ENCODE data around the gene SPEG.

The SPEG gene

DNA sequence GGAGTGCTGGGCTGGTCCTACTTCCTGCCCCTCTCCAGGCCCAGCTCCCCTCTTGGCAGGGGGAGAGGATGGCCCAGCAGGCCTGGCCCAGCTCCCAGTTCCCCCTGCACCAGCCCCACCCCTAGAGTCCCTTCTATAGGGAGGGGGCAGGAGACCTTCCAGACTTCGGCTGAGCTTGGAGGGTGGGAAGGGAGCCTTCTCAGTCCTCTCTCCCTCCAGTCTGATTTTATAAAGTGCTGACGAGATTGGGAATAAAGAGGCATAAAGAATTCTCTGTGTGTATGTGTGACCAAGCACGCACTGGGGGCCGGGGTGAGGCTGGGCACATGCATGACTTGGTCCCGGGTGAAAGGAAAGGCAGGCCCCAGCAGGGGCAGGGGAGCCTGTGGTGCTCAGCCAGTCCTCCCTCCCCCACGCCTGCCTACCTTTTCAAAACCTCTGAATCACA lies 103.9 kb downstream of the SPEG start:
- no peak for DNase-seq

DNA sequence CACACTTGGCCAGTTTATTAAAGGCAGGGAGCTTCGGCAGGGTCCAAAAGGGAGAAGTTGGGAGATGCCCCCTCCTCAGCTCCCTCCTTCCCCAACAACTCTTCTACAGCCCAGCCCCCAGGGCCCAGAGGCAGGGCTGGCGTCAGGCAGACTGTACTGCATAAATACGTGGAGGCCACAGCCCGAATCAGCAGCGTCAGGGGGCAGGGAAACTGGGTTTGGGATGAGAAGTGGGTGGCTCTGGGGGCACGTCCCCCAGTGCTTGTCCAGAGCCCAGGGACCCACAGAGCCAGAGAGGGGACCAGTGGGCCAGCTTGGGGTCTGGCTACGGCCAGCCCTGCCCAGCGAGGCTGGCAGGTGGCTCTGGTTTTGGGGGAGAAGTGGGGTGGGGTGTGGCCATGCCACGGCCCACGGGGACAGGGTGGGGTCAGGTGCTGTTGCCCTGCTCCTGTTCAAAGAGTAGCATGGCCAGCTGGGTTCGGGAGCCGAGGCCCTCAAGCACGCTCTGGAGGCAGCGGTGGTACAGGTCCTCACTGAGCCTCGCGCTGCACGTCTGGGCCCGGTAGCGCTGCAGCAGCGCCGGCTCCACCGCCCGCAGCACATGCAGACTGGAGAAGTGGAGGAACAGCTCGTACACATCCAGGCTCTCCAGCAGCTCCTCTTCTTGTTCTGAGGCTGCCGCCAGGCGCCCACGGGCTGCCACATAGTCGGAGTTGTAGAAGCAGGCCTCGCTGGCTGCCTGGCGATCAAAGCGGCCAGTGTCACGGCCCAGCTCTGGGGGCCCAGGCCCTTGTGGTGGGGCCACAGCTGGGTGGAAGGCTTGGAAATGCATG lies 104.5 kb downstream of the SPEG start:
- DNase-seq: no peak

DNA sequence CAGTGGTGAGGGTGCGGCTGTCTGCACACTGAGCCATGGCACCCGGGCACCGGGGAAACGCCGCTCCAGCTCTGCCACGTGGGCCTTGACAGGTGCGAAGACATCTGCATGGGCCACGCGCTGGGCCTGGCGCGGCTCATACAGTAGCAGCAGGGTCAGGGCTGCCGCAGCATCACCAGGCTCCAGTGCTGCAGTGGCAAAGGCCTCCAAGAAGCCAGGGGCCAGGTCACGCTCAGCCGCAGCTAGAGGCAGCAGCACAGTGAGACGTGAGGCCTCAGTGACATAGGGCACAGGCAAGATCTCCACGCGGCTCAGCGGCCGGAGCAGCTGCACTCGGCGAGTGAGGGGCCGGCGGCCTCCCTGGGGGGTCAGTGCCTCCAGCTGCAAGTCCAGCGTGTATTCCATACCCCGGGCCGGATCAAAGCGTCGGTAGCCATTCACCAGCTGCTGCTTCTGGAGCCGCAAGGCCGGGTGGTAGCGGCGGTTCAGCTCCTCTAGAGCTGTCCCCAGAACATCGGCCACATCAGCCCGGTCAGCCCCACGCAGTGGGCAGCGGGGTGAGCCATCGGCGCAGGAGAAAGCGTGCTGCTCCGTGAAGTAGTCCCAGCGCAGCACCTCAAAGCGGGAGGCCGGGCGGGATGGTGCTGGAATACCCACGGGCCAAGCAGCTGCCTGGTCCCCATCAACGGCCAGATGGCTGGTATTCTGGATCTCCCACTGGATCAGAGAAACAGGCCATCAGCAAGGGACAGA lies 105.5 kb downstream of the SPEG start:
- DNase-seq: no peak

DNA sequence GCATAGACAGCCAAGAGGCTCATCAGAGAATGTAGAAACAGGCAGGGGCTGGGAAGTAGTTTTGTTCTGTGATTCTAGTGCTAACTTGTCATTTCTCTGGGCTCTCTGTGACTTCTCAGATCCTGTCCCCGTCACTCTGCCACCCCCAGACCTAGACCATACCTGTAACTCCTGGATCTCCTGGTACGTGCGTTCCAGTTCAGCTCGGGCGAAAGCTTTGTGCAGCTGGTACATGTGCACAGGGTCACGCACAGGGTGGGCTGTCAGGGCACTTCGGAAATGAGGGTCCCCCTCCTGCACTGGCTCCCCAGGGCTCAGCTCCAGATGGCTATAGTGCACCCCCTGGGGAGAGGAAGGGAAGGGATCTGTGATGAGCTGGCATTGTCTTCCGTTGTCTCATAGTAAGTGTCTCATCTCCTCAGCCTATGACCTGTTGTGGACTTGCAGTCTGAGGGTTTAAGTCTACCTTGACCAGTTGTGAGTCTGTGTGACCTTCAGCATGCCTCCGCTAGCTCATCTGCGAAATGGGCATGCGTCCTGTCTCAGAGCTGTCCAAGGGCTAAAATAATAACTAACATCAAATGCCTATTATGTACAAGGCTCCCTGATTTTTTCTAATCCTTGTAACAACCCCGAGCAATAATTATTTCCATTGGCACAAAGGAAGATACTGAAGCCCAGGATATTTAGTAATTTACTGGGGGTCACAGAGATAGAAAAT lies 106.3 kb downstream of the SPEG start:
- DNase-seq: no peak

DNA sequence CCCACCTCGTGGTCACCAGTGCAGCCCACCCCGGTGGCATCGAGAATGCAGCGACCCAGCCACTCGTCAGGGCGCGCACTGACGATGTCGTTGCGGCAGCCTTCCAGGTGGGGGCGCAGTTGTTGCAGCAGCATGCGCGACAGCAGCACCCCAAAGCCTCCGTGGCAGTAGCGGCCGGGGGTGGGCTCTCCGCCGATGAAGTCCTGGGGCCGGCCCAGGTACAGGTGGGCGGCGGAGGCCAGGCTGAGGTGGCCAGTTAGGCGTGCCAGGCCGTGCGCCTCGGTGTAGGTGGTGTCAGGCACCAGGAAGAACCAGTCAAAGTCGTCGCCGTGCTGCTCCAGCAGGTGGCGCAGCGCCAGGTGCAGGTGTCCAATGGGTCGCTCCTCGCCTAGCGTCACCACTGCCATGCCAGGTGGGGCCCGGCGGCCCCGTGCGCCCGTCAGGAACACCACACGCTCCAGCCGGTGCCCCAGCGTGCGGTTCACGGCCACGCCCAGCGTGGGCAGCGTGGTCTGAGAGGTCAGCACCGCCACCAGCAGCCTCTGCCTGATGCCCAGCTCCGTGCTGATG lies 107.1 kb downstream of the SPEG start:
- DNase-seq: peak; percentile 45 to 54

DNA sequence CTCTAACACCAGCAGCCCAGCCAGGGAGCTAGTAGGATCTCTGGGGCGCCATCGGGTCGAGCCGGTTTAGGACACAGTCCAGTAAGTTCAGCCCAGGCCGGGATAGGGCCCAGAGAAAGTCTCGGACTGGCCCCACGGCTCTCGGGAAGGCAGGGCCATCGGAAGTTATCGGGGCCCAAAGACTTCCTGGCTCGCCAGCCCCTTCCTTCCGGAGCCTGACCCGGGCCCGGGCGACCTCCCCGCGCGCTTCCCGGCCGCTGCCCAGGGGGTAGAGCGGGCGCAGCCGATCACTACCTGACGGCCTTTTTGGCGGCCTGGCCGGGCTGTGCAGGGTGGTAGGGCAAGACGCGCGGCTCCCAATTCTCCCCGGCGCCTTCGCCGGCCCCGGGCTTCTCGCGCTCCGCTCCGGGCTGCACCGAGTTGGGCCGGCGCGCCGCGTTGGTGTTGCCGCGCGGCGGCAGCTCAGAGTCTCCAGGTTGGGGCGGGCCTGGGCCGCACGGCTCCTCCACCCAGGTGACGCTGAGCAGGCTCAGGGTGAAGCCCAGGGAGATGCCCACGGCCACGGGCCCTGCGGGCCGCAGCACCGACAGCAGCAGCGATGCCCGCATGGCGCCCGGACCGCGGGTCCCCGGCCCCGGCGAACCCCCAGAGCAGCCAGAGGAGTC lies 108.4 kb downstream of the SPEG start:
- no peak for DNase-seq

DNA sequence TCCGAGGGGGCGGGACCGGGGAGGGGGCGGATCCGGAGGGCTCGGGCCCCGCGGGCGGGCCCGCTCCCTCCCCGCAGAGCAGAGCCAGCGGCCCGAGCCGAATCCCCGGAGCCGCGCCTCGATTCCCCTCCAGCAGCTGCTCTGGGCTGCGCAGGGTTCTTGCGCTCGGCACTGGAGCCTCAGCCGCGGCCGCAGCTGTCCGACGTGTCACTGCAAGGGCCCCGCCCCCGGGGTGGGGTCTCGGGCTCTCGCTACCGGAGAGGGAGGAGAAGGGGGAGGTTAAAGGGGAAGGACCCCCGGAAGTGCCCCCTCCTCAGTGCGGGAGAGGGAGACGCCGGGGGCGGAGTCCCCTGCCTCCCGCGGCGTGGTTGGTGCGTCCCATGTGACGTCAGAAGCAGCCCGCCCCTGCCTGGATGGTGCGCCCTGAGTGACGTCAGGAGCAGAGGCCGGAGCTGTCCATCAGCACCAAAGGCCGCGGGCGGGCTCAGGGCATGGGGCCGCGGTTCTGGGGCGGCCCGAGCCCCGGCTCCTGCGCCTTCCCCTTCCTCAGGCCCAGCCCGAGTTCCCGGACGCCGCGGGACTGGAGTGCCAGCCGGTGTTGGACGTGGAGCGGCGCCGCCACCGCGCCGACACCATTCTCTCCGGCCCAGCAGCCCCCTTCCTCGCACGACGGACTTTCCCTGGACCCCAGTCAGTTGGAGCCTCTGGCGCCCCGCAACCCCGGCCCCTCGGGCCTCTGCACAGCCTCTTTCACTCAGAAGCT lies 109.1 kb downstream of the SPEG start, which contains the start of the genes CHPF and TMEM198:
Gene CHPF (minus strand): TSS at position 214 of the 763 bp plus-strand sequence. CDS start 271 bp downstream, outside the sequence.
Gene TMEM198 (plus strand): TSS at position 433 of the 763 bp plus-strand sequence. CDS start 700 bp downstream, outside the sequence.
- DNase-seq: peak; percentile 64 to 94

DNA sequence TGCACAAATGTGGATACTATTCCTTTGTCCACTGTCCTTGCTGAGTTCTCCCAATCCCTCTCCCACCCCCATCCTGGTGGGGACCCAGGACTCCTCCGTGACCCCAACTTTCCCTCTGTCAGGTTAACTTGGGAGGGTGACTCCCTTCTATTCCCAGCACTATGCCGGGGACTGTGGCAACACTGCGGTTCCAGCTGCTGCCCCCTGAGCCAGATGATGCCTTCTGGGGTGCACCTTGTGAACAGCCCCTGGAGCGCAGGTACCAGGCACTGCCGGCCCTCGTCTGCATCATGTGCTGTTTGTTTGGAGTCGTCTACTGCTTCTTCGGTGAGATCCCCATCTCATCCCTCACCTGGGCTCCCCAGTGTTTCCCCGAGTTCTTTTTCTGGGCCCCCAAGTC lies 109.9 kb downstream of the SPEG start:
- DNase-seq: no peak

DNA sequence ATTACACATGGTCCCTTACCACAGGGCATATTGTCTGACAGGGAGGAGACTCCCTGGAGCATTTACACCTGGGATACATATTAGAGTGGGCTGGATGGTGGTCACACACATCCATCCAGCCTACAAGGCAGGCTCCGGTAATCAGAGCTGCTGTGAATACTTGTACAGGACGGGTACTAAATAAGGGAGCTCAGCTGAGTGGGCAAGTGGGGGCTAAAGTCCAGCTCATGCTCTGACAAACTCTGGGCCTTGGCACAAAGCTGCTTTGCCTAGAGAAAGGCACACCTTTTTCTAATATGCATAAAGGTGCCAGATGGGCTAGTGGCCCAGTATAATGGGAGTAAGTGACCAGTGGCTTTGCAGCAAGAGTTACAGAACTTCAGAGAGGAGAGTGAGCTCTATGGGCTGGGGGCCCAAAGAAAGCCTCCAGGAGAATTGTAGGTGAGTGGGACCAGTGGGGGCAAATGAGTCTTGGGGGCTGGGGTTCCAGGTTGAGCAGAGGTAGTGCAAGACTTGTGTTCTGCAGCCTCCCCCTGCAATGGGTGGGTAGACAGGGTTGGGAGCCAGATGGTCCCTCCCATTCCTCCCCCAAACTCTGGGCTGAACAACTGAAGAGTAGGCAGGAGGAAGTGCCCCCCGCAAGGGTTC lies 110.8 kb downstream of the SPEG start:
- no peak for DNase-seq

DNA sequence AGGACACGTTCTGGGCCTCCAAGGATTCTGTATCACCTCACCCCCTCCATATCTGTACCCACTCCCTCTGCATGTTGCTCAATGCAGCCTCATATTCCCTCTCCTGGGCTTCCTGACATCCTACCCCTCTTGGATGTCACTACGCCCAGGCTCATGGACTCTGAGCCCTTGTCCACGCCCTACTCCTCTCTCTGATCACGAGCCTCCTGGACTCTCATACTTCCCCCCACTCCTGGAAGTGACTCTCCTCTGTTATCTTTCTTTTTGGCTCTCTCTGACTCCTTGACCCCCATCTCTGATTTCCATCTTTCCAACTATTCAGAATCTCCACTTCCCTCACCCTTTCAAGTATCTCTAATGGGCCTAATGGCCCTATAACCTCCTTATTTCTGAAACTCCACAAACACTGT lies 111.3 kb downstream of the SPEG start:
- DNase-seq: no peak

DNA sequence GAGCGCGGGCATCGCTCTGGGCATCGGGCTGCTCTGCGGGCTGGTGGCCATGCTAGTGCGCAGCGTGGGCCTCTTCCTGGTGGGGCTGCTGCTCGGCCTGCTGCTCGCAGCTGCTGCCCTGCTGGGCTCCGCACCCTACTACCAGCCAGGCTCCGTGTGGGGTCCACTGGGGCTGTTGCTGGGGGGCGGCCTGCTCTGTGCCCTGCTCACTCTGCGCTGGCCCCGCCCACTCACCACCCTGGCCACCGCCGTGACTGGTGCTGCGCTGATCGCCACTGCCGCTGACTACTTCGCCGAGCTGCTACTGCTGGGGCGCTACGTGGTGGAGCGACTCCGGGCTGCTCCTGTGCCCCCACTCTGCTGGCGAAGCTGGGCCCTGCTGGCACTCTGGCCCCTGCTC lies 113.0 kb downstream of the SPEG start:
- no peak for DNase-seq

Measured in NCI-H187 (cell line).